Activated gamma-delta T cell treated with Interleukin-2 at 50 U/mL for 16 hours (primary cell): ENCODE data around the gene CNTN5.

Source experiments
- DNase-seq: peaks from one replicate; pipeline ENCODE4 v3.0.0-alpha.2; 2020

CNTN5 gene

DNA sequence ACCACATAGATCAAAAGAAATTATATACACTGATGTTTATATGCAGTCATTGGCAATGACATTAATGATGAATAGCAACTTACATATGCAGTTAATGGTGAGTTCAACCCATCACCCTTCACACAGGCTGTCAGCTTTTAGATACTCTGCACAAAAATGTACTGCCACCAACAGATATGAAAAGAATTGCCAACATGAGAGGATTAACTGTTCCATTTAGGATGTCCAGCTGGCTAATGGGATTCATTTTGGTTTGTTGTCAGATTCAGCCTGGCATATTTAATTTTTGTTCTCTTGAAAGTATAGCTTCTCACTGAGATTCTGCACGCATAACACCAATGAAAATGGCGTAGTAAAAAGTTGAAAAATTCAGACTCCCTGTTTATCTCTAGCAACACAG, 1112.4 kb downstream of the CNTN5 start:
- no peak for DNase-seq

- DNase-seq = no peak
Observed at GRCh38 chr11:100141201-100141600, 1120.5 kb downstream of the CNTN5 start.

- no peak for DNase-seq
Observed at GRCh38 chr11:100151944-100152343, 1131.2 kb downstream of the CNTN5 start.

- no peak for DNase-seq
Observed at GRCh38 chr11:100152766-100153165, 1132.0 kb downstream of the CNTN5 start.

DNA sequence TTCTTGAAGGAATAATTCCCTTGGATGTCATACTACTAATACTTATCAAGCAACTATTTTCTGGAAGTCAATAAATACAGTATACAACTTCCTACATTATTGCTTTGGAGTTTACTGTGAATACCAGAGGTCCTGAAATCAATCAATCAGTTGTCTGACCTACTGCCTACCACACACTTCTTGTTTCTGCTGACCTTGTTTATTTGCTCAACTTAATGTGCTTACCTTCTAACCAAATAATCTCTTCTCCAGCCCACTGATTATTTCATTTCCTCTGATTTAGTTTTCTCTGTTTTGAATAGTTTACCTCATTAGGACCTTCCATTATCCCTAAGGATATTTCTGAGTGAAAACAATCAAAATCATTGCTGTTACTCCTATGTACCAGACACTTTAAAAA, 1142.7 kb downstream of the CNTN5 start:
- no peak for DNase-seq

GRCh38 chr11:100174881-100175280, 1154.1 kb downstream of the CNTN5 start:
- no peak for DNase-seq

GRCh38 chr11:100176456-100176855, 1155.7 kb downstream of the CNTN5 start:
- DNase-seq = no peak

DNA sequence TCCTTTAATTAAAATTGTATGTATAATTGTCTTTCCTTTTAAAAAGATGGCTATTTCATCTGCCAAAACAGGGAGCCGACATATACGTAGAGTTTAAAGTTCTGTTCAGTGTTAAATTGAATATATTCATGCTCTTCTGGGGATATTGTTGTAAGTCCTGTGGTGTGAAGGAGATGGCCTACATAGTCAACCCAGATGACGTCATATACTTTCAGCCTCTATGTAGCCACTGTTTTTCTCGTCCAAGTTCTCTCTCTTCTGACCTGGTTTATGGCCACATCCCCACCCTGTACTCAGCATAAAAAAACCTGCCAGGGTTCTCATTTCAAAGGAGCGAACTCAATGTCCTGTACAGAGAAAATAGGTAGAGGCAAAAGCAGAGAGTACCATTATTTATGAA, 1156.9 kb downstream of the CNTN5 start:
- DNase-seq = no peak

DNA sequence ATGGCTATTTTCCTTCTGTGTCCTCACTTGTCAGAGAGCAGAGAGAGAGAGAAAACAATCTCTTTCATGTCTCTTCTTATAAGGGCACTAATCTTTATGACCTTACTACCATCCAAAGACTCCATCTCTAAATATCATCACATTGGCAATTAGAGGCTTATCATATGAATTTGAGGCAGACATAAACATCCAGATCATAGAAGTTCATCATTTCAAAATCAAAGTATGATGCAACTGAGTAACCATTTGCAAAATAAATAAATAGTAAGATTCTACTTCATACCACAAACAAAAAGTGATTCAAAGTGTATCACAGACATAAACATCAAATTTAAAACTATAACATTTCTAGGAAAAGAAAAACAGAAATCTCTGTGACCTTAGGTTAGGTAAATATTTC, 1161.6 kb downstream of the CNTN5 start:
- no peak for DNase-seq

- no peak for DNase-seq
Observed at GRCh38 chr11:100182927-100183326, 1162.2 kb downstream of the CNTN5 start.

DNA sequence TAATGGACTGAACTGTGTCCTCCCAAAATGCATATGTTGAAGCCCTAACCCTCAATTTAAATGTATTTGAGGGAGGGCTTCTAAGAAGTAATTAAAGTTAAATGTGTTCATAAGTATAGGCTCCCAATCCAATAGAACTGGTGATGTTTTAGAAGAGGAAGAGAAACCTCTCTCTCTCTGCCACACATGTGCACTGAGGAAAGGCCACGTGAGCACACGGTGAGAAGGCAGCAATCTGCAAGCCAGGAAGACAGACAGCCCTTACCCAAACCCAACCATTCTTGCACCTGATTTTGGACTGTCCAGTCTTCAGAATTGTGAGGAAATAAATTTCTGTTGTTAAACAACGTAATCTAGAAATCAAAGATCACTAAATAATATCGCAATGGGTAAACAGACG, 1164.8 kb downstream of the CNTN5 start:
- no peak for DNase-seq

DNA sequence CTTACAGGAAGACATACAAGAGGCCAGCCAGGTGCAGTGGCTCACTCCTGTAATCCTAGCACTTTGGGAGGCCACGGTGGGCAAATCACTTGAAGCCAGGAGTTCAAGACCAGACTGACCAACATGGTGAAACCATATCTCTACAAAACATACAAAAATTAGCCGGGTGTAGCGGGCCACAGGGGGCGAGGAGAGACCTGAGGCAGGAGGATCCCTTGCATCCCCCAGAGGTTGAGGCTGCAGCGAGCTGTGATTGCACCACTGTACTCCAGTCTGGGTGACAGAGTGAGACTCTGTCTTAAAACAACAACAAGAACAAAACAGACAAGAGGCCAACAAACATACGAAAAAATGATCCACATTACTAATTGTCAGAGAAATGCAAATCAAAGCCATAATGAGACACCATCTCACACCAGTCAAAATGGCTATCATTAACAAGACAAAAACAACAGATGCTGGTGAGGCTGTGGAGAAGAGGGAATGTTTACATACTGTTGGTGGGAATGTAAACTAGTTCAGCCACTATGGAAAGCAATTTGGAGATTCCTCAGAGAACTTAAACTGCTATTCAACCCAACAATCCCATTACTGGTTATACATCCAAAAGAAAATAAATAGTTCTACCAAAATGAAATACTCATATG, 1167.5 kb downstream of the CNTN5 start:
- DNase-seq = no peak

DNA sequence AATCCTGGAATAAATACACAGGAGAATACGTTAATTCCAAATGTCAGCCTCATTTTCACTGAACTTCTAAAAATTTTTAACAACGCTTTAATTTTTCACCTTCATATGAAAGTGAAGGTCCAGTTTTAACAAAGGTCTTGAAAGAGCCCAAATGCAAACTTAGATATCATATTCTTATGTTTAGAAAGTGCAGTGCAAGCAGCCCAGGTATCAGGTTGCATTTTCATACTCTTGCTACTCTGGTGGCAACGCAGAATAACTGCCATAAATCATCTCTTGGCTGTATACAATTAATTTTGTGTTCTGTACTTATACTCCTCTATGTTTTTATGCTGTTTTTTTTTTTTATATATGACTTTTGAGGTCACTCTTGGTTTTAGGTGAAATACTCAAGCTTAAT, 1169.6 kb downstream of the CNTN5 start:
- DNase-seq = no peak

DNA sequence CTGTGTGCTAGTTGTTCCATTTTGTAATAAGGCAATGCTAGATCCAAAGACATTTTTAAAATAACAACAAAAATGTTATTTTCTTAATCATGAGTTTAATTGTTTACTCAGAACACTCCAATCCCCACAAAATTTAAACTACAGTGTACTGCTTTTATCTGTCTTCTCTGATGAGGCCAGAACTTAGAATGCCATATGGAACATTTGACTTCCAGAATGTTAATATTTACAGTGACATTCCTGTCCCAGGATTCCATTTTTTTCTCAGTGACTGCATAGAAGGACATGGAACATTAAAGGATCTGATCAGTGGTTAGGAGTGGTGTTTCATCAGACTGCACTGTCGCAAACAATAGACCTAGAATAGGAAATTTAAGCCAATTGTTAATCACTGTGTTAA, 1171.4 kb downstream of the CNTN5 start:
- DNase-seq = no peak

DNA sequence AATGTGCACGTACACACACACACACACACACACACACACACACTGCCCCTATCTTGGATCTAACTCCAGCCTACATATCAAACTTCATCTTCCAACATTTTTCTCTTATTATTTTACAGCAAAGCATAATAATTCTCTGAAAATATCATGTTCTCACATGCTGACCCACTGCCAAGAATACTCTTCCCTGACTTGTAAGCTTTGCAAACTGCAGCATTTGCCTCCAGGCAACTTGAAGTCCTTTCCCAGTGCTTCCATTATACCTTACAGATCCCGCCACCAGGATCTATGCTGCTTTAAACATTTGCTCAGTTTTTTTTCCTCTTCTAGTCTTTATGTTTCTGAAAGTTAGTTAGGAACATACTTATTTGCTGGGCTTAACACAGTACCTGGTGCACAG, 1183.0 kb downstream of the CNTN5 start:
- DNase-seq = no peak

DNA sequence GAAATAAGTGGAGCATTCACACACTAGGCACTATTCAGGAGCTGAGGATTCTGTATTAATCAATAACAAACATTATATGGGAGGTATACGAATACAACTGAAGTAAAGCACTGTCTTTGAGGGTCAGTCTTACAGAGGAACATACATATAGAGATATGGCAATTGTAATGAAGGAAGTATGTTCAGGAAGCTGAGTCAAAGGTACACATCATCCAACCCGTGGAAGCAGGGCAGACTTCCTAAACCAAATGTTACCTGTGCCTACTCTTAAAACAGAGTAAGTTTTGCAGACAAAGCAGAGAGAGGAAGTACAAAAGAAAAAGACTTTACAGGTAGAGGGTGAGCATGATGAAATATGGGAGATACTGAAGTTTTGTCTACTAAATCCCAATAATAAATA, 1185.2 kb downstream of the CNTN5 start:
- no peak for DNase-seq

GRCh38 chr11:100208207-100208606, 1187.5 kb downstream of the CNTN5 start:
- DNase-seq = no peak

DNA sequence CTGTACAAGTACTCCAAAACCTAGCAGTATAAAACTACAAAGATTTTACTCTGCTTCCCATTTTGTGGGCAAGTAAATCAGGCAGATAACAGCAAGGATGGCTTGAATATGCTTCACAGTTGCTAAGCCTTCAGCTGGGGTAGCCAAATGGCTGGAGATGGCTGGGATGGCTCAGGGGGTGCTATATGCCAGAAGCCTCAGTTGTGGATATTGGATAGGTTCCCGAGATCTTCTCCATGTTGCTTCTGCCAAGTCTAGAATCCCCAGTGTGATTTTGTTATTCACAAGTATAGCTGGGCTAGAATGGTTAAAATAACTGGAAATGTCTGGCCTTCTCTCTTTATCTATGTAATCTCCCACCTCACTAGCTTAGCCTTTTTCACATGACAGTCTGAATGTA, 1194.0 kb downstream of the CNTN5 start:
- DNase-seq = no peak

DNA sequence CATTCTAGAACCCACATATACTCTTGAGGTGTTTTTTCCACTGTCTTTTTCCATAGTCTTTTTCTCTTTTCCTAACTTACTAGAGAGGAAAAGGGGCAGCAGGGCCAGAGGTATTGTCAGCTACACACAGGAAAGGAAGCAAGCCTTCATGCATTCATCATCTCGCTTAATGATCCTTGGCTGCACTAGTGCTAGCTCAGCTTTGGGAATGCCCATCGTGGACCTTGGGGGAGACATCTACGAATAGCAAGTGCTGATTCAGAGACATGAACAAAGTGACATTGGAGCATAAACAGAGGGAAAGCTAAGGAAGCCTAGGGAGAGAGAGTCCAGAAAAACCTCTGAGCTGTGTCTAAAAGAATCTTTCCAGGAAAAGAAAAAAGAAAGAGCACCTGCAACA, 1200.1 kb downstream of the CNTN5 start:
- DNase-seq = no peak

DNA sequence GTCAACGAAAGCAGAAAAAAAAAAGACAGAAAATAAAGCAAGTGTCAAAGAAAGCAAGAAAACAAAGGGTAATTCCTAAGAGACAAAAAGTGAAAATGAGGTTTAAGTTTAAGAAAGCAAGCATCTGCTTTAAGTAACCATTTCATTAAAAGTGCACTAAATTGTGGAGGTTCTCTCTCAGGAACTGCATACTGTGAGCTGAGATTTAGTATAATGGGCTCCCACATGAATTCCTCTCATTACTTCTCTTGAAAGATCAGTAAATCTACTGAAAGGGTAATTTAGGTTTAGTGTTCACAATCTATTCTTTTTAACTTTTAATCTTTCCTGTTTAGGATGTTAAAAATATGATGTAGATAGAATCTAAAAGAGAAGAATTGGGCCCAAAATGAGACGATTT, 1201.0 kb downstream of the CNTN5 start:
- no peak for DNase-seq

DNA sequence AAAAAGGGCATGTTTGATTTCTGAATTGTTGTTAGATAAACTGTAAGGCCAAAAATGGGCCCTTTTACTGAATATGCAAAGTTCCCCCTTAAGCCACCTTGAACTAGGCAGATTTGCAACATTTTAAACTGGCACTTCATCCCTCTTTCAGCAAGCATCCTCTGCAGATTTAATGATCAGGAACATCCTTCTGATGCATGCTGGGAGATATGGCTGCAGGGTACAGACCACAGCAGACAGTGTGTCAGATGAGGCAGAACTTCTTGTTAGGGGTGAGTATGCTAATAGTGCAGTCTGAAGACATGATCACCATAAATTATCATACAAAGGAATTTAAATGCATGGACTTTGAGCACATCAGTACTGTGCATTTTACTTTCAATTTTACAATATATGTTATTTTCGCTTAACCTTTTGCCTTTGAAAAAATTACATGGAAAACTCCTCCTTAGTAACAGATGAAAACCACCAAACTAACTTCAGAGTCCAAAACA, 1203.8 kb downstream of the CNTN5 start:
- DNase-seq = no peak

GRCh38 chr11:100229086-100229485, 1208.3 kb downstream of the CNTN5 start:
- no peak for DNase-seq

- DNase-seq = no peak
Observed at GRCh38 chr11:100232006-100232405, 1211.3 kb downstream of the CNTN5 start.

DNA sequence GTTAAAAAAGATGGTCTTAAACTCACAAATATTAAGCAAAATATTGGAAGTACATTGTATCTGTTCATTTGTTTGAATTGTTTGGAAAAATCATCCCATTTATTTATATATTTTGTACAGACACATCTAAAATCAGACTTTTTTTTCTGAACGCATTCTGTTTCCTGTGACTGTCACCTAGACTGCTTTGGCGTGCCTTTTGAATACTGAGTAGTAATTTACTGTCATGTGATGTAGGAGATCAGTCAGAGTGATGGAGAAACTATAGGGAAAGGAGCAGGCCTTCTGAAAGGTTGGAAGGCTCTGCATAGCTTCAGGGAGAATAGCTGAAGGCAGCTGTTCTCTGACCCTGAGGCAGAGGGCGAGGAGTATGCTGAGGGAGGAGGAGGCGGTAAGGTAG, 1214.3 kb downstream of the CNTN5 start:
- DNase-seq = no peak

- no peak for DNase-seq
Observed at GRCh38 chr11:100240025-100240539, 1219.3 kb downstream of the CNTN5 start.
